ENCODE data around the gene CLEC7A.

Gene CLEC7A

DNA sequence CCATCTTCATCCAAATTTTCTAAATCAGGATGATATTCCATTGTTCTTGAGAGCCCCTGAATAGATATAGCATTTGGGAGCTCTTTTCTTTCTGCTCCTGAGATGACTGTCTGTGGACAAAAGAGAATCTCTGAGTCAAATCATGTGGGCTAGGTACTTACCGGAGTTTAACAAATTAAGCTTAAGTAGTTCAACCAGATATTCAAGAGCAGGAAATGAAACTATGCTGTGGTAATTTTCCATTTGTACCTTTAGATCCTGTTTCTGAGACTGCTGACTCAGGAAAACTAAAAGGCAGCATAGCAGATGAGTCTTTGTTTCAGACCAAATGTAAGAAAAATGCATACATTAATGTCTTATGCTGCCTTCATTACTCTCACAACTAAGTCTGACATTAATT, at the start of gene CLEC7A:
Gene CLEC7A, minus strand, starts transcription at position 158 of the 400 bp plus-strand sequence. Its CDS starts 117 bp downstream, at position 41.
- no peak within 1 kb of the TSS for H2AFZ ChIP-seq (ENCODE audit: low read depth, low read length, severe bottlenecking)
- H3K9me2 ChIP-seq (replicated peaks; ENCODE audit: insufficient read depth, low read length): no peaks in the 10 kb centered on the region
- no peak within 1 kb of the TSS for H3K9ac ChIP-seq (ENCODE audit: low read length)
- no peak within 1 kb of the TSS for H3K27ac ChIP-seq (ENCODE audit: low read depth, low read length)
- no peaks in the 10 kb centered on the region for H3K9me3 ChIP-seq (ENCODE audit: insufficient read depth, low read length)
- H4K20me1 ChIP-seq (ENCODE audit: low read depth, low read length): no peaks in the 10 kb centered on the region
- no peaks in the 10 kb centered on the region for H3K36me3 ChIP-seq (ENCODE audit: low read length)
- H3K4me2 ChIP-seq (ENCODE audit: low read depth, low read length, poor library complexity, severe bottlenecking): no peak within 1 kb of the TSS
- TF ChIP-seq EZH2phosphoT487 (conservative IDR thresholded peaks at IDR 0.05; ENCODE audit: low read length): no peak
- TF ChIP-seq, protein P1, sequence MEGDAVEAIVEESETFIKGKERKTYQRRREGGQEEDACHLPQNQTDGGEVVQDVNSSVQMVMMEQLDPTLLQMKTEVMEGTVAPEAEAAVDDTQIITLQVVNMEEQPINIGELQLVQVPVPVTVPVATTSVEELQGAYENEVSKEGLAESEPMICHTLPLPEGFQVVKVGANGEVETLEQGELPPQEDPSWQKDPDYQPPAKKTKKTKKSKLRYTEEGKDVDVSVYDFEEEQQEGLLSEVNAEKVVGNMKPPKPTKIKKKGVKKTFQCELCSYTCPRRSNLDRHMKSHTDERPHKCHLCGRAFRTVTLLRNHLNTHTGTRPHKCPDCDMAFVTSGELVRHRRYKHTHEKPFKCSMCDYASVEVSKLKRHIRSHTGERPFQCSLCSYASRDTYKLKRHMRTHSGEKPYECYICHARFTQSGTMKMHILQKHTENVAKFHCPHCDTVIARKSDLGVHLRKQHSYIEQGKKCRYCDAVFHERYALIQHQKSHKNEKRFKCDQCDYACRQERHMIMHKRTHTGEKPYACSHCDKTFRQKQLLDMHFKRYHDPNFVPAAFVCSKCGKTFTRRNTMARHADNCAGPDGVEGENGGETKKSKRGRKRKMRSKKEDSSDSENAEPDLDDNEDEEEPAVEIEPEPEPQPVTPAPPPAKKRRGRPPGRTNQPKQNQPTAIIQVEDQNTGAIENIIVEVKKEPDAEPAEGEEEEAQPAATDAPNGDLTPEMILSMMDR (IDR thresholded peaks at IDR 0.05; ENCODE audit: insufficient read depth, low read length, poor library complexity, severe bottlenecking): no peak
- H3K4me3 ChIP-seq (ENCODE audit: insufficient read depth, low read length, poor library complexity, severe bottlenecking): no peak within 1 kb of the TSS
- no peaks in the 10 kb centered on the region for H3K27me3 ChIP-seq (ENCODE audit: low read length)
- no peaks in the 10 kb centered on the region for H3K79me2 ChIP-seq (ENCODE audit: insufficient read depth, low read length)
- H3F3A ChIP-seq (ENCODE audit: insufficient read depth): no peaks in the 10 kb centered on the region

DNA sequence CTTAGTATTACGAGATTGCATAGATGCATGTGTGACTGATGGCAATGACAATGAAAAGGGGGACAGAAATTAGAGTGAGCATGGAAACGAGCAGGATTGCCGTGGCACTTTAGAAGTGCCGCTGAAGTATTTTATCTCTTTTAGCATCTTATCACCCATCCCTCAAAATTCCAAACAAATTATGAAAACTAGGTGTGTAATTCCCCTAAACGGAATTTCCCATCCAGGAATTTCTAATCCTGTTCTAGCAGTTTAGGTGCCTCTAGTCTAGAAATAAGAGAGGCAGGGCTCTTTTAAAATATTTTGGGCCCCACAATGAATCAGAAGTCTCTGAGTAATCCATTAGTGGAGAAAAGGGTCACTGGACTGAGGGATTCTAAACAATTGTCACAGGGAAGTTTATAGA, 49.8 kb upstream of the CLEC7A start:
- no peaks in the 10 kb centered on the region for H3F3A ChIP-seq (ENCODE audit: insufficient read depth)
- no peaks in the 10 kb centered on the region for H4K20me1 ChIP-seq (ENCODE audit: low read depth, low read length)
- TF ChIP-seq, protein P1 (IDR thresholded peaks at IDR 0.05; ENCODE audit: insufficient read depth, low read length, poor library complexity, severe bottlenecking): no peak
- no peak for TF ChIP-seq EZH2phosphoT487 (conservative IDR thresholded peaks at IDR 0.05; ENCODE audit: low read length)
- no peak overlapping the region for H3K4me2 ChIP-seq (ENCODE audit: low read depth, low read length, poor library complexity, severe bottlenecking)
- no peaks in the 10 kb centered on the region for H3K79me2 ChIP-seq (ENCODE audit: insufficient read depth, low read length)
- no peak overlapping the region for H2AFZ ChIP-seq (ENCODE audit: low read depth, low read length, severe bottlenecking)
- no peak overlapping the region for H3K27ac ChIP-seq (ENCODE audit: low read depth, low read length)
- no peak overlapping the region for H3K9ac ChIP-seq (ENCODE audit: low read length)
- no peak overlapping the region for H3K4me3 ChIP-seq (ENCODE audit: insufficient read depth, low read length, poor library complexity, severe bottlenecking)
- H3K27me3 ChIP-seq (ENCODE audit: low read length): no peaks in the 10 kb centered on the region
- no peaks in the 10 kb centered on the region for H3K9me3 ChIP-seq (ENCODE audit: insufficient read depth, low read length)
- H3K9me2 ChIP-seq (replicated peaks; ENCODE audit: insufficient read depth, low read length): no peaks in the 10 kb centered on the region
- H3K36me3 ChIP-seq (ENCODE audit: low read length): no peaks in the 10 kb centered on the region

DNA sequence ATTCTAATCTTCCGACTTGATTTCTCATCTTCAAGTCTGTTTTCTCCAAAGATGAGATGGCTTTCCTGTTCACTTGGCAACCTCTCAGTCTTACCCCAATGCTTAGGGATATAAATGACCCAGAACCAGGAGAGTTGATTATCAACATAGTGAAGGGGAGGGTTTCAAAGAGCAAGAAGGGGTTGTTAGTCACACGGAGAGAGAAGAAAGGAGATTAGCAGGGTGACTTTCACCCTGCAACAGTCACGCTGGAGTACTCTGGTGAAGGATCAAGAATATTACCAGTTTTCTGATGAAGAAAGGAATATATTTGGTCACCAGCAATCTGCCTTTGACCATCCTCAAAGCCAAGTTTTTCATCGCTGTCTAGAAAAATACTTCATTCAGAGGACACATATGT, 48.8 kb upstream of the CLEC7A start, which contains the start of gene TMEM52B:
Gene TMEM52B, plus strand, starts transcription at position 212 of the 400 bp plus-strand sequence. CDS start 543 bp downstream, outside the sequence.
- no peak within 1 kb of the TSS for H3K4me2 ChIP-seq (ENCODE audit: low read depth, low read length, poor library complexity, severe bottlenecking)
- no peak within 1 kb of the TSS for H2AFZ ChIP-seq (ENCODE audit: low read depth, low read length, severe bottlenecking)

More for the DNA sequence above, 48.8 kb upstream of the CLEC7A start, which contains the start of gene TMEM52B:
- Histone ChIP-seq H3F3A (ENCODE audit: insufficient read depth) (no peaks in the 10 kb centered on the region), H3K9me3 (ENCODE audit: insufficient read depth, low read length) (no peaks in the 10 kb centered on the region), H3K9ac (ENCODE audit: low read length) (no peak within 1 kb of the TSS), H3K36me3 (ENCODE audit: low read length) (no peaks in the 10 kb centered on the region), H3K4me3 (ENCODE audit: insufficient read depth, low read length, poor library complexity, severe bottlenecking) (no peak within 1 kb of the TSS), H3K27me3 (ENCODE audit: low read length) (no peaks in the 10 kb centered on the region), H3K27ac (ENCODE audit: low read depth, low read length) (no peak within 1 kb of the TSS), H3K9me2 (replicated peaks; ENCODE audit: insufficient read depth, low read length) (no peaks in the 10 kb centered on the region), H3K79me2 (ENCODE audit: insufficient read depth, low read length) (no peaks in the 10 kb centered on the region), H4K20me1 (ENCODE audit: low read depth, low read length) (no peaks in the 10 kb centered on the region)
- TF ChIP-seq, protein P1 (IDR thresholded peaks at IDR 0.05; ENCODE audit: insufficient read depth, low read length, poor library complexity, severe bottlenecking): no peak
- no peak for TF ChIP-seq EZH2phosphoT487 (conservative IDR thresholded peaks at IDR 0.05; ENCODE audit: low read length)

Data from SU-DHL-6 (cell line).